Measurements from ENCODE around the gene CYSTM1.

Gene CYSTM1

DNA sequence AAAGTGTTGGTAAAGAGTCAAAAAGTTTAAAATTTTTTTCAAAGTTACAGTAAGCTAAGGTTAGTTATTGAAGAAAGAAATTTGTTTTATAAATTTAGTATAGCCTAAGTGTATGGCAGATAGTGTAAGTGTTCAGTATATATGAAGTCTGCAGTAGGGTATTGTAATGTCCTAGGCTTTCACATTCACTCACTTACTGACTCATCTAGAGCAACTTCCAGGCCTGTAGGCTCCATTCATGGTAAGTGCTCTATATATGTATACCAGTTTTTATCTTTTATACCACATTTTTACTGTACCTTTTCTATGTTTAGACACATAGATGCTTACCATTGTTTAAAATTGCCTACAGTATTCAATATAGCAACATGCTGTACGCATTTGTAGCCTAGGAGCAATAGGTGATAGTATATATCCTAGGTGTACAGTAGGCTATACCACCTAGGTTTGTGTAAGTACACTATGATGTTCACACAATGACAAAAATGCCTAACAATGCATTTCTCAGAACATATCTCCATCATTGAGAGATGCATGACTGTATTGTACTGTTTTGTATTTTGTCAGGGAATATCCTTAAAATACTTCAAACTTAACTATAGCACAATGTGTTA is 38.5 kb downstream of the CYSTM1 start:
- DNase-seq: no peak

GRCh38 chr5:140214831-140215230 is 39.8 kb downstream of the CYSTM1 start:
- DNase-seq: no peak

DNA sequence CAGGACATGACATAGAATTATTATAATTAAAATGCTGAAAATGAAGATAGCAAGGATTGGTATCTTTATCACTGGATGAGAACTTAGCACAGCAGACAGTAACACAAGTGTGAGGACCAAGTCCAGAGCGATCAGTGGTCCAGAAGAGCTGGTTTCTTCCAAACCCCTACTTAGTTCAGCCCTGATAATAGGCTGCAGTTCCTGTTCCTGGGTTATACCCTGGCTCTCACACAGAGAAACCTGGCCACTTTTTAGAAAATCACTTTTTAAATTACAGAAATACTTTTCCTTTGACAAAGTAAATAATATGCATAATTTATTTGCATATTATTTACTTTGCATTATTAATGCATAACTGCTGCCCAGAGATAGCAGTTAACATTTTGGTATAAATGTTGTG is 40.3 kb downstream of the CYSTM1 start:
- no peak for DNase-seq

- DNase-seq: no peak
Measured at GRCh38 chr5:140216478-140217074, 41.6 kb downstream of the CYSTM1 start.

GRCh38 chr5:140217299-140218026 is 42.5 kb downstream of the CYSTM1 start:
- DNase-seq: no peak

DNA sequence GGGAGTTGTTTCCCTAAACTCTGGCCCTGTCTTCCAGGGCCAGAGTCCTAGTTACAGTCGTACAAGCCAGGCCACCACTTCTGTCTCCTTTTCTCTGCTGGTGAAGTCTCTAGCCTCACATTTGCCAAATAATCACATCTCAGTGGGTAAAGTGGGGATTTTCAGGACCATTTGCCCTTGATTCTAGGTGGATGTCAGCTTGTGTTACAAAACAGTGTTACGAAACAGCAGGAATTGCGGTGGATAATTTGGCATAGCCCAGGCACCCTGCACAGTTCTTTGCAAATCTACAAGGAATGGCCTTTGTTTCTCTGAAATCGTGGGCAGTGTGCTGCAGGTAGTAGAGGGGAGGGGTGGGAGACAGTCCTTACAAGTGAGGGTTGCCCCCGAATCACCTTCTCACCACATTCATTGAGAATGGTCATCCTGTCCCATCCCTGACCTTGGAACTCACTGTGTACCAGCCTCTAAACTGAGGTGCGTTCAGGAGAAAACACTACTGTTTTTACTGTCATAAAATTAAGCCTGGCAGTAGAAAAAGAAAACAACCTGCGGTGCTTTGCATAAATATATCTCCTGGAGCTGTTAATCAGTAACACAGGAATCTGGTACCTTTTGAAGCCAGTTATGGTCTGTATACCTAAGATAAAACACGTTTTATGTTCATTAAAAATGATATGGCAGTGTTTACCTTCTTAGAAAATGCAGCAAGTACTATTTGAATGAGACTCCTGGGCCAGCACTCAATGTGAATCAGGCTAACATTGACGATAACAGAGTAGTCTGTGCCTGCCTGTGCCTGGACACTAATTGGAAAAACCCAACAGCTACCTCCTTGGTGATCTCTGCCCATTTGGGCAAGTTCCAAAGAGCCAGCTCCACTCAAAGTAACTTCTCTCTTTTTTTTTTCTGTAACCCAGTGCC is 44.3 kb downstream of the CYSTM1 start:
- DNase-seq: no peak

- no peak for DNase-seq
Measured at GRCh38 chr5:140220032-140220697, 45.2 kb downstream of the CYSTM1 start.

DNA sequence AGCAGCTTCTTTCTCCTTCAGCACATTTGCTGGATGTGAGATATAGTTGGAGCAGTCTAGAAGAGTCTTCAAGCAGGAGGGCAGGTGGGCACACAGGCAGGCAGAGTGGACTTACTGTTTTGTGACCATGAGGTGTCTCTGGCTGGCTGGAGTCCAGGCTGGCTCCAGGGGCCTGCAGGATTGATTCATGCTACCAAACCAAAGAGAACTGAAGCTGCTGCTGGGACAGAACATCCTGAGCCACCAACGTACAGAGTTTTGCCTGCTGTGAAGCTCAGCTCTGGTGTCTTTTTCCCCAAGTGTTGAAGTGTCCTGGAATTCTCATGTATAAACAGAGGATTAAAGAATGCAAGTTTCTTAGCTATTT is 45.7 kb downstream of the CYSTM1 start:
- no peak for DNase-seq

DNA sequence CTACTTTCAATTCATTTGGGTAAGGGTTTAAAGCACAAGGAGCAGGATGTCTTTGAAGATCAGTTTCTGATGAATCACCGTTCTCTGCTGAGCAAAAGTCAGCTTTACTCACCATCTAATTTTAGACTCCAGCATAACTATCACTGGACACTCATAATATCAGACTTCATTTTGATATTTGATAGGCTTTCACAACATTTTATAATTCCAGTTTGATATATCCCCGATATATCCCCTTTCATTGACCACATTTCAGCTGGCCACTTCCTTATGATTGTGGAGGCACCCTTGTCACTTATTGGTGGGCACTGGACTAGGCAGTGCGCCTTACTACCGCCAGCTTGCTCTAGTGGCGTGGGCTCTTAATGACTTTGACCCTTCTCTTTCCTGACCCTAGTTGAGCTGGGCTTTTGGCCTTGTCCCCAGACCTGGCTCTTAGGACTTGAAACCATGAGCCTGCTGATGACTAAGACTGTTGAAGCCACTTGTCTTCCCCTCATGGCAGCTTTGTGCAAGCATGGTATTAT is 46.8 kb downstream of the CYSTM1 start:
- DNase-seq: no peak

GRCh38 chr5:140222416-140222815 is 47.4 kb downstream of the CYSTM1 start:
- no peak for DNase-seq

- DNase-seq: no peak
Measured at GRCh38 chr5:140223567-140223966, 48.6 kb downstream of the CYSTM1 start.

DNA sequence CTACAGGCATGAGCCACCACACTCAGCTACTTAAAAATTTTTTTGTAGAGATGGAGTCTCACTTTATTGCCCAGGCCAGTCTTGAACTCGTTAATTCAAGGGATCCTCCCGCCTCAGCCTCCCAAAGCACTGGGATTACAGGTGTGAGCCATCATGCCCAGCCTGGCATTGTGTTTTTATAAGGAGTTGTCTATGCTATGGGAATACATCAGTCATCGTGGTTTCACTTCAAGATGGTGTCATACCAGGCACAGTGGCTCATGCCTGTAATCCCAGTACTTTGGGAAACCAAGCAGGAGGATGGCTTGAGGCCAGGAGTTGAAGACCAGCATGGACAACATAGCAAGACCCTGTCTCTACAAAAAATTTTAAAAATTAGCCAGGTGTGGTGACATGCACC is 49.7 kb downstream of the CYSTM1 start:
- no peak for DNase-seq

GRCh38 chr5:140225396-140225795 is 50.4 kb downstream of the CYSTM1 start:
- DNase-seq: no peak

DNA sequence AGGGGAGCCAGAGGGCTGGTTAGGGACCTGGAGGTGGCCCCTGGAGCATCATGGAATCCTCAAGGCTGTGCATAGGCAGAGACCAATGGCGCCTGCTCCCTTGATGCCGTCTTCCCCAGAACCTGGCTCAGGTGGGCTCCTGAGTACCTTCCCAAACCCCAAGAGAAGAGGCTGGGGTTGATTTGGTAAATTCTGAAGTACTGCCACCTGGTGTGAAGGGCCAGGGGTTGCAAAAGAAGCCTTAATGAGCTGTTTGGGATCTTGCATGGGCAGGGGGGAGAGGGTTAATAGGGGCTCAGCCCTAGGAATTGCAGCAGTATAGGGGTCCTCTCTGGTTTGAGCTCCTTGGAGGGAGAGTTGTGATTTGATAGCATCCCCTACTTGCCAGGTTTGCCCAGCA is 52.1 kb downstream of the CYSTM1 start:
- DNase-seq: no peak

- DNase-seq: no peak
Measured at GRCh38 chr5:140228364-140228837, 53.4 kb downstream of the CYSTM1 start.

- DNase-seq: no peak
Measured at GRCh38 chr5:140230373-140230772, 55.4 kb downstream of the CYSTM1 start.

DNA sequence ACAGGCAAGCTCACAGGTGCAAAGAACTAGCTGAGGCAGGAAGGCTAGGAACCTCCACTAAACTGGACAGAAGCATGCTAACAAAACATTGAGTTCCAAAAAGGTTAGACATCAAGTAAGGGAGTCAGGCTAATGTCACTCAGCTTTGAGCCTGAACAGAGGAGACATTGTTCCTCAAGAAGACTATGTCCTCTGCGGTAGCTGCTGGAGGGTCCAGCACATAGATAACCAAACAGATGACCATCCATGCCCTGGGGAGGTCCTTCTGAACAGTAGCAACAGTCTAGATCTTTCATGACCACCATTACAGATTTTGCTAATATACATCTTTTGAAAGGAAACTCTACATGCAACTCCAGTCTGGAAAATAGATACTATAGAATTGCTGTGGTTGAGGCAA is 57.7 kb downstream of the CYSTM1 start:
- no peak for DNase-seq

DNA sequence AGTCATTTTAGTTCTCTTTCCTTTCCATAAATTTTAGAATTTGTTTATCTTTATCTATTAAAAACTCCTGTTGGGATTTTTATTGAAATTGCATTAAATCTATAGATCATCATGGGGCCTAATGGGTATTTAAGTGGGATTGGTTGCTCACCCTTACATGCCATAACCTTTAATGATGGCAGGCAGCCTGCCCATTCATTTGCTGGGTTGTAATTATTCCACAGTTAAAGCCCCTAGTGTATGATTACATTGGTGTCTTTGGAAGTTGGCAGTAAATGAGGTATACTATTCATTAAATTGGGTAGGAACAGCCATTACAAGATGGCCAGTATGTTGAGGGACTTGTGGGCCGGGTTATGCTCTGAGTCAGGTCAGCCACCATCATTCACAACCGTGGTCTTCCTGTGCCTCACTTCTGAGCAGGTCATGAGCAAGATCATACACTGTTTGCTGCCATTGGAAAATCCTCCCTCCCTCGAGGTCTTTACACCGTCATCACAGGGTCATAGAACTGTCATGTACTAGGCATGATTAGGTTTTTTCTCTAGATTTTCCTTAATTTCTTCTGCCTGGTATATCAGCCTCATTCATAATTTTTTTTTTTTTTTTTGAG is 59.5 kb downstream of the CYSTM1 start:
- no peak for DNase-seq

DNA sequence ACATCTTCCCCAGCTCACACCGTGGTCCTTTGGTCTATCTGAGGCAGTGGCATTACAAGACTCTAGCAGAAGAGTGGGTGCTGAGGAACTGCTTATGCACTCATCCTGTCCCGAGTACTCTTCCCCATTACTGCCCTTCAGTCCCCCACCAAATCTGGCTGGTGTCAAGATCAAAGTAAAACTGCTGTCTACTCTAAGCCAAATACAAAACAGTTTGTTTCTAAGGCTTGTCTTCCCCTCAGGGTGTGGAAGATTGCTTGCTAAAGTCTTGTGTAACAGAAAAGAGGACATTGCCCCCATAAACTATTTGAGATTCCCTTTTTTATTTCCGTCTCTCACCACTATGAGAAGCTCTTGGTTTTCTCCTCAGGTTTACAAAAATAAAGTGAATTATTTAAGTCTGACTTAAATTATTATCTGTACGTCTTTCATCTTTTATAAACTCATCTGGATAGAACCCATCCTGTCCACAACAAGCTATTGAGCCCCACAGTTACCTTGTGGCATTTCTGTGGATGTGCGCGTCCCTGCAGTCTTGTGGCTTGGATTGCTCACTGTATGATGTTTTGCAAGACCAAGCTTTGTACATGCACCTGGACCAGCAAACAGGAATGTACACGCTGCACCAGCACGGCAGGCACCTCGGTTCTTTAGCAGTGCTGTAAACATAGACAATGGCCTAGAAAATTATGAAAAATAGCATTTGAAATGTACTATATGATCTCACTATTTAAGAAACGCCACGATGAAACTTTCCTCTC is 61.0 kb downstream of the CYSTM1 start:
- no peak for DNase-seq

DNA sequence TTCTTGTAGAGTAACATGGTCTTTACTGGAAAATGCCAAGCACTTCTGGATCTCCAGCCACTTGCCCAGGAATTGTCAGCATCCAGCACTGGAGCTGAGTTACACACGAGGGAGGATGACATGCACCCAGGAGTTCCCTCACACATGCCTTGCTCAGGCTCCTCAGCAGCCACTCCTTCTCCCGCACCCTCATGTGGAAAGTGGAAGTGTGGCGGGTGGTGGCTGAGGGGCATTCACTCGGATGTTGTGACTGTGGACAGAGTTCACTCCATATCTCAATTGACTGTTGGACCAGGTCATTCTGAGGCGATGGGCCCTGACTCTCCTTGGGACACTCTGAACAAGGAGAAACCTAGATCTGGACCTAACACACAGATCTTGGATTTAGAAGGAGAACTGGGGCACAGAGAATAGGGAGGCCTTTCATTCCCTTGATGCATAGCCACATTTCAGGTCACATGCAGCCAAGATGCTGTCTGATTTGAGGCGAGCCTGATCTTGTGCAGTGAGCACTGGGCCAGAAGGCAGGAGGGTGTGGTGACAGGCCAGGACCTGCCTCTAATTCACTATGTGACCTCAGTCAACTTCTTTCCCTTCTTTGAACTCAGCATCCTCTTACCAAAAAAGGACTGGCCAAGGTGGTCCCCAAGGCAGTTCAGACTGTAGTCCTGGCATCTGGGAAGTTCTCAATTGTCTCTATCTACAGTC is 62.1 kb downstream of the CYSTM1 start:
- DNase-seq: no peak

GRCh38 chr5:140238756-140239155 is 63.8 kb downstream of the CYSTM1 start:
- DNase-seq: no peak

Data from NCI-H2029 treated with DMSO at 0.1 percent for 48 hours (cell line).